ENCODE data around the gene USP15. TPM values are rescaled to one million over a fixed set of nuclear protein-coding genes. Genes with fewer than 3 reads are reported as not detected.
A peak's percentile ranks its signal among the peaks of the same experiment; 100 is the strongest.
"Not testable (repeated sequence)": the region's sequence is repeated elsewhere in the genome, so short reads cannot be mapped to it uniquely, and the experiment has no call there.

The USP15 gene
- total and polyA plus RNA-seq, 12 donors, result 25.9 to 148 (median 64.9) TPM

DNA sequence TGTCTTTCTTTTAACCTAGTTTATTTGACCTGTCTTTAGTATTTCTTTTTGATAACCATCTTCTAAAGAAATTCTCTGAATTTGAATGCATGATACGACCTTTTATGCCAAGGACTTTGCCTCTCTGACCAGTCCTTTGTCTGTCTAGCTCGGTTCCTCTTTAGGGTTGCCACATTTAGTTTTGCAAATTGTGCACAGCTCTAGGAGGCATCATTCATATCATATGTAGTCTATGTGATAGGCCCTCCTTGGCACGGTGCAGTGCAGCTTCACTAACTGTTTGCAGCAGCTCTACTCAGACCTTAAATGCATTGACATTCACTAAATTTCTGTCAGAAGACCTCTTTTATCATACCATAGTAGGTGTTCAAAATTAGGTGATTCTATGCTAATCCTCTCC lies 75.6 kb downstream of the USP15 start:
- H3K27ac ChIP-seq, result no peak overlapping the region
- no peak for DNase-seq
- H3K36me3 ChIP-seq (replicated peaks in 1 of 2), result no peaks in the 10 kb centered on the region
- intact Hi-C loops (cut with DNase I), result loop anchor here in 1 of 2 donors (10.0 kb wide), 1 partner anchor 71 kb away; the partner anchor contains the start of gene USP15
- TF ChIP-seq CTCF (IDR thresholded peaks at IDR 0.05), result no peak
- no peak for TF ChIP-seq POLR2A (IDR thresholded peaks at IDR 0.05)
- H3K27me3 ChIP-seq, result no peaks in the 10 kb centered on the region
- peaks cover 0 to 8% of the 10 kb centered on the region in 2 donors for H3K4me1 ChIP-seq (replicated peaks in 1 of 2)
- no peaks in the 10 kb centered on the region for H3K9me3 ChIP-seq (replicated peaks in 1 of 3)
- H3K4me3 ChIP-seq, result no peak overlapping the region
- WGBS, 4 donors, result 76 to 84% (median 79%) methylated on average over 3 of the region's 3 CpGs

DNA sequence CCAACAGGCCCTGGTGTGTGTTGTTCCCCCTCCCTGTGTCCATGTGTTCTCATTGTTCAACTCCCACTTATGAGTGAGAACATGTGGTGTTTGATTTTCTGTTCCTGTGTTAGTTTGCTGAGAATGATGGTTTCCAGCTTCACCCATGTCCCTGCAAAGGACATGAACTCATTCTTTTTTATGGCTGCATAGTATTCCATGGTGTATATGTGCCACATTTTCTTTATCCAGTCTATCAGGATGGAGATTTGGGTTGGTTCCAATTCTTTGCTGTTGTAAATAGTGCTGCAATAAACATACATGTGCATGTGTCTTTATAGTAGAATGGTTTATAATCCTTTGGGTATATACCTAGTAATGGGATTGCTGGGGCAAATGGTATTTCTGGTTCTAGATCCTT lies 77.4 kb downstream of the USP15 start:
- not testable (repeated sequence) for H3K4me3 ChIP-seq; H3K4me1 ChIP-seq (replicated peaks in 1 of 2); H3K36me3 ChIP-seq (replicated peaks in 1 of 2); DNase-seq; H3K9me3 ChIP-seq (replicated peaks in 1 of 3); H3K27ac ChIP-seq; H3K27me3 ChIP-seq
- intact Hi-C loops (cut with DNase I), result loop anchor here in 1 of 2 donors (10.0 kb wide), 1 partner anchor 73 kb away; the partner anchor contains the start of gene USP15

GRCh38 chr12:62342614-62343303 lies 82.6 kb downstream of the USP15 start:
- H3K36me3 ChIP-seq (replicated peaks in 1 of 2); H3K4me3 ChIP-seq; intact Hi-C loops (cut with DNase I); H3K27me3 ChIP-seq; H3K27ac ChIP-seq; DNase-seq; H3K4me1 ChIP-seq (replicated peaks in 1 of 2); H3K9me3 ChIP-seq (replicated peaks in 1 of 3): not testable (repeated sequence)
- WGBS, 4 donors, result 93 to 98% (median 97%) methylated on average over 7 to 10 of the region's 10 CpGs

DNA sequence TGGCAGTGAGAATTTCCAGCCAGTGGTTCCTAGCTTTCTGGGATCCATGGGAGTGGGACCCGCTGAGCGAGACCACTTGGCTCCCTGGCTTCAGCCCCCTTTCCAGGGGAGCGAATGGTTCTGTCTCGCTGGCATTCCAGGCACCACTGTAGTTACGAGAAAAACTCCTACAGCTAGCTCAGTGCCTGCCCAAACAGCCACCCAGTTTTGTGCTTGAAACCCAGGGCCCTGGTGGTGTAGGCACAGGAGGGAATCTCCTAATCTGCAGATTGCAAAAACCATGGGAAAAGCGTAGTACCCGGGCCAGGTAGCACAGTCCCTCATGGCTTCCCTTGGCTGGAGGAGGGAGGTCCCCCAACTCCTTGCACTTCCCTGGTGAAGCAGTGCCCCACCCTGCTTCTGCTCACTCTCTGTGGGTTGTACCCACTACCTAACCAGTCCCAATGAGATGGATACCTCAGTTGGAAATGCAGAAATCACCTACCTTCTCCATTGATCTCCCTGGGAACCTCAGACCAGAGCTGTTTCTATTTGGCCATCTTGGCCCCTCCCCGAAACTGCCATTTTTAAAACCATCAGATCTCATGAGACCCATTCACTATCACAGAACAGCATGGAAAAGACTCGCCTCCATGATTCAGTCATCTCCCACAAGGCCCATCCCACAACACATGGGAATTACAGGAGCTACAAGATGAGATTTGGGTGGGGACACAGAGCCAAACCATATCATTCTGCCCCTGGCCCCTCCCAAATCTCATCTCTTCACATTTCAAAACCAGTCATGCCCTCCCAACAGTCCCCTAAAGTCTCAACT lies 83.3 kb downstream of the USP15 start:
- DNase-seq; H3K27ac ChIP-seq; H3K9me3 ChIP-seq (replicated peaks in 1 of 3); H3K4me3 ChIP-seq; H3K36me3 ChIP-seq (replicated peaks in 1 of 2); H3K27me3 ChIP-seq; intact Hi-C loops (cut with DNase I): not testable (repeated sequence)
- H3K4me1 ChIP-seq (replicated peaks in 1 of 2), result peaks cover 2 to 13% of the 10 kb centered on the region in 2 donors
- 97 to 99% (median 98%) methylated on average over 5 to 9 of the region's 9 CpGs for WGBS, 4 donors

DNA sequence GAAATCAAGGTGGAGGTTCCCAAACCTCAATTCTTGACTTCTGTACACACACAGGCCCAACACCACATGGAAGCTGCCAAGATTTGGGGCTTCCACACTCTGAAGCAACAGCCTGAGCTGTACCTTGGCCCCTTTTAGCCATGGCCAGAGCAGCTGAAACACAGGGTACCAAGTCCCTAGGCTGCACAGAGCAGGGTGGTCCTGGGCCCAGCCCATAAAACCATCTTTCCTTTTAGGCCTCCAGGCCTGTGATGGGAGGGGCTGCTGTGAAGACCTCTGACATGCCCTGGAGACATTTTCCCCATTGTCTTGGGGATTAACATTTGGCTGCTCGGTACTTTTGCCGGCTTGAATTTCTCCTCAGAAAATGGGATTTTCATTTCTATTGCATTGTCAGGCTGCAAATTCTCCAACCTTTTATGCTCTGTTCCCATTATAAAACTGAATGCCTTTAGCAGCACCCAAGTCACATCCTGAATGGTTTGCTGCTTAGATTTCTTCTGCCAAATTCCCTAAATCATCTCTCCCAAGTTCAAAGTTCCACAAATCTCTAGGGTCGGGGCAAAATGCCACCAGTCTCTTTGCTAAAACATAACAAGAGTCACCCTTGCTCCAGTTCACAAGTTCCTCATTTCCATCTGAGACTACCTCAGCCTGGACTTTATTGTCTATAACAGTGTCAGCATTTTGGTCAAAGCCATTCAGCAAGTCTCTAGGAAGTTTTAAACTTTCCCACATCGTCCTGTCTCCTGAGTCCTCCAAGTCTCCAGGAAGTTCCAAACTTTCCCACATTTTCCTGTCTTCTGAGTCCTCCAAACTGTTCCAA lies 84.7 kb downstream of the USP15 start:
- H3K36me3 ChIP-seq (replicated peaks in 1 of 2); H3K27me3 ChIP-seq; H3K9me3 ChIP-seq (replicated peaks in 1 of 3); H3K4me3 ChIP-seq; intact Hi-C loops (cut with DNase I); H3K27ac ChIP-seq: not testable (repeated sequence)
- peak in 1 of 7 donors; percentile 16 for DNase-seq
- 91 to 93% (median 92%) methylated on average over 4 of the region's 4 CpGs for WGBS, 4 donors
- H3K4me1 ChIP-seq (replicated peaks in 1 of 2), result peaks cover 4 to 27% of the 10 kb centered on the region in 2 donors

DNA sequence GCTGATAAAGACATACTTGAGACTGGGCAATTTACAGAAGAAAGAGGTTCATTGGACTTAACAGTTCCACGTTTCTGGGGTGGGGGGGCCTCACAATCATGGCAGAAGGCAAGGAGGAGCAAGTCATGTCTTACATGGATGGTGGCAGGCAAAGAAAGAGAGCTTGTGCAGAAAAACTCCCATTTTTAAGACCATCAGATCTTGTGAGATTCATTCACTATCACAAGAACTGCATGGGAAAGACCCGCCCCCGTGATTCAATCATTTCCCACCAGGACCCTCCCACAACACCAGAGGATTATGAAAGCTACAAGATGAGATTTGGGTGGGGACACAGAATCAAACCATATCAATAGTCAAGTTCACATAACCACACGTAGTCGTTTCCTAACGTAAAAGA lies 85.5 kb downstream of the USP15 start:
- Histone ChIP-seq H3K4me3 (no peak overlapping the region), H3K27me3 (no peaks in the 10 kb centered on the region), H3K9me3 (replicated peaks in 1 of 3) (no peaks in the 10 kb centered on the region), H3K4me1 (replicated peaks in 1 of 2) (peaks cover 4 to 33% of the 10 kb centered on the region in 2 donors), H3K27ac (no peak overlapping the region), H3K36me3 (replicated peaks in 1 of 2) (peaks cover 0 to 7% of the 10 kb centered on the region in 2 donors)
- intact Hi-C loops (cut with DNase I), result no loop called here
- DNase-seq, result no peak
- WGBS, 4 donors, result 95 to 100% (median 97%) methylated on average over 6 of the region's 6 CpGs
- TF ChIP-seq POLR2A (IDR thresholded peaks at IDR 0.05) (no peak), CTCF (IDR thresholded peaks at IDR 0.05) (no peak)
